ENCODE results near the gene MANBA. TPM values are rescaled to one million over a fixed set of nuclear protein-coding genes. Genes with fewer than 3 reads are reported as not detected.
A peak's percentile ranks its signal among the peaks of the same experiment; 100 is the strongest.
"Not testable (repeated sequence)": the region's sequence is repeated elsewhere in the genome, so short reads cannot be mapped to it uniquely, and the experiment has no call there.

MANBA gene
- total RNA-seq, 6 experiments from 2014 or later: 31.2 to 57.9 (median 36.0) TPM

DNA sequence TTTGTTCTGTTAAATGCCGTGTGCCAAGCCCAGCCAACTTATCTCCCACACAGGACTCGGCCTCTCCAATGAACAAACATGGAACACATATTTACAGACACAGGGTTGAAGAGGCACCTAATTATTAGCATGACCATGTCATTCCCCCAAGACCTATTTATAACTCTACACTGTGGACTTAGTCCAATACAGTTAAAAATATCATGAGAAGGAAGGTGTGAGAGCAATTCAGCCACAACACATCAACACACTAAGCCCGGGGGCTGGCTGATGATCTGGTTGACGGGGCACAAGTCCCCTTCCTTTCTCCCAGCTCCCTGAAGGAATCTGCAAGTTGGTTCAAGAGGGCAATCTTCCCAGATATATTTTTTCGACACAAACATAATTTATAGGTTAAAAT, 28.1 kb downstream of the MANBA start:
- H3K9me3 Mint-ChIP-seq: no peaks in the 10 kb centered on the region

DNA sequence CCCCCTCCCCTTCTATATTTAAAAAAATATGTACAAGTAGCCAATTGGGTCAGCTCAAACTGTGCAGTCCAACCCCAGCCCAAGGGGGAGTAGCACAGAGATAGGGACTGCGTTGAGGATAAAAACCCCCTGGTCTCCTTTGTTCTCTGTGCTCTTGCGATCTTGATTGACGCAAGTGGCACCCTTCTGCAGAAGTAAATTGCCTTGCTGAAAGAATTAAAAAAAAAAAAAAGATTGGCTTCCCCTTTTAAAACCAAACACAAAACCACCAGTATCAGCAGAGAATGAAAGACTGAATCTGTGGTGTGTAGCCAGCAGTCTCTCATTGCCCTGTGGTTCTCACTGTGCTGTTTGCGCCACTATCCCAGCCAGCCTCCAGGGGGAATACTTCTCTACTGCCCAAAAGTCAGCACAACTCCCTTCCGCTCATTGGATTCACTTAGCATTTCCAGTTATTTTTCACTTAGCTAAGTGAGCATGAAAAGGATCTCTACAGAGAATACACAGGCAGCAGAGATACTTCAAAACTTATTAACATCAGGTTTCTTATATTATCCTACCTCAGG, 29.7 kb downstream of the MANBA start:
- H3K36me3 Mint-ChIP-seq (ENCODE audit: low read depth): peaks cover 42% of the 10 kb centered on the region
- H3K9me3 Mint-ChIP-seq: no peaks in the 10 kb centered on the region
- peaks cover 3% of the 10 kb centered on the region for H3K27me3 Mint-ChIP-seq (ENCODE audit: insufficient read depth)
- no peak for DNase-seq
- no peak overlapping the region for H3K4me3 Mint-ChIP-seq
- no peak overlapping the region for H3K27ac Mint-ChIP-seq
- TF ChIP-seq, protein P1, sequence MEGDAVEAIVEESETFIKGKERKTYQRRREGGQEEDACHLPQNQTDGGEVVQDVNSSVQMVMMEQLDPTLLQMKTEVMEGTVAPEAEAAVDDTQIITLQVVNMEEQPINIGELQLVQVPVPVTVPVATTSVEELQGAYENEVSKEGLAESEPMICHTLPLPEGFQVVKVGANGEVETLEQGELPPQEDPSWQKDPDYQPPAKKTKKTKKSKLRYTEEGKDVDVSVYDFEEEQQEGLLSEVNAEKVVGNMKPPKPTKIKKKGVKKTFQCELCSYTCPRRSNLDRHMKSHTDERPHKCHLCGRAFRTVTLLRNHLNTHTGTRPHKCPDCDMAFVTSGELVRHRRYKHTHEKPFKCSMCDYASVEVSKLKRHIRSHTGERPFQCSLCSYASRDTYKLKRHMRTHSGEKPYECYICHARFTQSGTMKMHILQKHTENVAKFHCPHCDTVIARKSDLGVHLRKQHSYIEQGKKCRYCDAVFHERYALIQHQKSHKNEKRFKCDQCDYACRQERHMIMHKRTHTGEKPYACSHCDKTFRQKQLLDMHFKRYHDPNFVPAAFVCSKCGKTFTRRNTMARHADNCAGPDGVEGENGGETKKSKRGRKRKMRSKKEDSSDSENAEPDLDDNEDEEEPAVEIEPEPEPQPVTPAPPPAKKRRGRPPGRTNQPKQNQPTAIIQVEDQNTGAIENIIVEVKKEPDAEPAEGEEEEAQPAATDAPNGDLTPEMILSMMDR (IDR thresholded peaks at IDR 0.05): peak; percentile 41
- peaks cover 36% of the 10 kb centered on the region for H3K4me1 Mint-ChIP-seq (ENCODE audit: low read depth)

More for the DNA sequence above, 28.1 kb downstream of the MANBA start:
- Mint-ChIP-seq H3K36me3 (ENCODE audit: low read depth) (peaks cover 38% of the 10 kb centered on the region), H3K27me3 (ENCODE audit: insufficient read depth) (peaks cover 3% of the 10 kb centered on the region; the same call in 1 of the 2 replicates), H3K27ac (no peak overlapping the region), H3K4me1 (ENCODE audit: low read depth) (peaks cover 48% of the 10 kb centered on the region), H3K4me3 (no peak overlapping the region)
- DNase-seq: no peak
- TF ChIP-seq, protein P1 (IDR thresholded peaks at IDR 0.05): no peak

DNA sequence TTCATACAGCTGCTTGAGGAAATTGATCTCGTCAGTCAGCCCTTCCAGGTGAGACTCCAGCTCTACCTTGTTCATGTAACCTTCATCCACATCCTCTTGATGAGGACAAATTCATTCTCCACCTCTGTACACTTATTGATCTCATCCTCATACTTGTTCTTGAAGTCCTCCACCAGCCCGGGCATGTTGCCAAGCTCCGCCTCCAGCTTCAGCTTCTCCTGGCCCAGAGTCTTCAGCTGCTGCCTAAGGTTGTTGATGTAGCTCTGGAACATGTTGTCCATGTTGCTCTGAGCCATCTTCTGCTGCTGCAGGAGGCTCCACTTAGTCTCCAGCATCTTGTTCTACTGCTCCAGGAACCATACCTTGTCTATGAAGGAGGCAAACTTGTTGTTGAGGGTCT, 31.3 kb downstream of the MANBA start:
- H3K27ac Mint-ChIP-seq; H3K27me3 Mint-ChIP-seq (ENCODE audit: insufficient read depth); DNase-seq; H3K9me3 Mint-ChIP-seq; H3K4me3 Mint-ChIP-seq: not testable (repeated sequence)
- Mint-ChIP-seq H3K36me3 (ENCODE audit: low read depth) (peaks cover 42% of the 10 kb centered on the region), H3K4me1 (ENCODE audit: low read depth) (peaks cover 20% of the 10 kb centered on the region)

DNA sequence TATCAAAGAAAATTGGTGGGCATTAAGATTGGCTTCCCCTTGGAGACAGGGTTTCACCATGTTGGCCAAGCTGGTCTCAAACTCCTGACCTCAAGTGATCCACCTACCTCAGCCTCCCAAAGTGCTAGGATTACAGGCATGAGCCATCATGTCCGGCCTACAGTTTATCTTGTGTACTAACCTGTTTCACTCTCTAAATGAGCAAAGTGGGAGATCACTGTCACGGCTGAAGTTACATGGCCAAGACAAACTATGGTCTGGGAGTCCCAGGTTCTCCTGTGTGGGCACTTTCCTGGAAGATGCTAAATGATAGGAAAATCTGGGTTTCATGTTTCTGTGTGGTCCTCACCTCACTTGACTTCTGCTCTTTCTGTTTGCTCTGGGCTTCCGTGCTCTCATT, 33.8 kb downstream of the MANBA start:
- H3K4me1 Mint-ChIP-seq (ENCODE audit: low read depth); H3K4me3 Mint-ChIP-seq; H3K27ac Mint-ChIP-seq; DNase-seq; H3K27me3 Mint-ChIP-seq (ENCODE audit: insufficient read depth); H3K9me3 Mint-ChIP-seq: not testable (repeated sequence)
- peaks cover 40% of the 10 kb centered on the region for H3K36me3 Mint-ChIP-seq (ENCODE audit: low read depth)

DNA sequence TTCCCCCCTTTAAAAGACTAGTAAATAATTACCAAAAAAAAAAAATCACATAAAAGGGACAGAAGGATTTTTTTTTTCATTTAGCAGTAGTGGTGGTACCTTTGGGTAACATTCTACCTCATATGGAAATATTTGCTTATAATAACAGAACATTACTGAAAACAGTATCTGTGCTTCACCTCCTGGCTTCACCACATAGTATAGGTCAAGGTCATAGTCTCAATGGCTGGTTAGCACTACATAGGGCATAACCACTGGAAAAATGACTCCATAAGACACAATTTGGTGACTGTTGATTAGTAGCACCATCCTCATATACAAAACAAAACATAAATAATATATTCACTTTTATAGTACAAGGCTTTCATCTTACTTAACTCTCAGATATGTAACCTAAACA, 34.7 kb downstream of the MANBA start:
- peaks cover 1% of the 10 kb centered on the region for H3K27me3 Mint-ChIP-seq (ENCODE audit: insufficient read depth)
- H3K27ac Mint-ChIP-seq: no peak overlapping the region
- H3K4me1 Mint-ChIP-seq (ENCODE audit: low read depth): peaks cover 7% of the 10 kb centered on the region

DNA sequence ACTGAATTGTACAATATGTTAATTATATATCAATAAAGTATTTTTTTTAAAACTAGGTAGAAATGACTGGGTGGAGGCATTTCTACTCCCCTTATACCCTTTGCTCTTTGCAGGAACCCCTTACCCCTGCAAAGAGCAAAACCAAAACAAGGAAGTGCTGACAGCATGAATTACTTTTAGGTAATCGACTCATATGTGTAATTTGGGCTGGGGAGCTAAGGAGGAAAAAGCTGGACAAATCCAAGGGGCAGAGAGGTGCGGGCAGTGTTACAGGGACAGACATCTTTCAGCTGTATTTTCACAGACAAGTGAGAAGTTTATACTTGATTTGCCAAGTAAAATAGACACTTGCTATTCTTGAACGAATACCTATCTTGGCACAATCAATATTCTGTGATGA, 35.5 kb downstream of the MANBA start:
- Mint-ChIP-seq H3K27me3 (ENCODE audit: insufficient read depth) (peaks cover 1% of the 10 kb centered on the region), H3K4me3 (no peak overlapping the region), H3K4me1 (ENCODE audit: low read depth) (peaks cover 7% of the 10 kb centered on the region), H3K36me3 (ENCODE audit: low read depth) (peaks cover 30% of the 10 kb centered on the region), H3K9me3 (no peaks in the 10 kb centered on the region), H3K27ac (no peak overlapping the region)
- DNase-seq: no peak
- TF ChIP-seq, protein P1 (IDR thresholded peaks at IDR 0.05): no peak

More for the DNA sequence above, 34.7 kb downstream of the MANBA start:
- TF ChIP-seq, protein P1 (IDR thresholded peaks at IDR 0.05): no peak
- peaks cover 33% of the 10 kb centered on the region for H3K36me3 Mint-ChIP-seq (ENCODE audit: low read depth)
- no peaks in the 10 kb centered on the region for H3K9me3 Mint-ChIP-seq
- H3K4me3 Mint-ChIP-seq: no peak overlapping the region
- no peak for DNase-seq

Measured in HFFc6 (cell line).